Neural progenitor cell (in vitro differentiated cells): ENCODE results near the gene ACYP2. TPM values are rescaled to one million over a fixed set of nuclear protein-coding genes. Genes with fewer than 3 reads are reported as not detected.
A peak's percentile ranks its signal among the peaks of the same experiment; 100 is the strongest.

Experiments used
- DNase-seq: peaks from one replicate; pipeline ENCODE4 v3.0.0-alpha.2; 2016; ENCODE audit warnings: low spot score
- H2AFZ ChIP-seq: fragments of 200-600 bp; sonication (generic); replicated peaks from 2 replicates; pipeline ENCODE4 v1.6.1; 2016; ENCODE audit warnings: antibody characterized with exemption
- H3F3A ChIP-seq: fragments of 200-600 bp; sonication (generic); 2 replicates; pipeline ENCODE4 v1.6.1; 2016; ENCODE audit warnings: antibody characterized with exemption, low read depth
- H3K27ac ChIP-seq: fragments of 200-600 bp; sonication (generic); 2 replicates; pipeline ENCODE4 v1.5.1; 2016; ENCODE audit warnings: mild to moderate bottlenecking
- H3K27me3 ChIP-seq: fragments of 200-600 bp; sonication (generic); 2 replicates; pipeline ENCODE4 v1.6.1; 2016; ENCODE audit warnings: mild to moderate bottlenecking, moderate library complexity
- H3K36me3 ChIP-seq: fragments of 200-600 bp; sonication (generic); 2 replicates; pipeline ENCODE4 v1.5.1; 2016
- H3K4me1 ChIP-seq: fragments of 200-600 bp; sonication (generic); 2 replicates; pipeline ENCODE4 v1.6.1; 2016; ENCODE audit warnings: mixed run types
- H3K4me2 ChIP-seq: fragments of 200-600 bp; sonication (generic); 2 replicates; pipeline ENCODE4 v1.6.1; 2016
- H3K4me3 ChIP-seq: fragments of 200-600 bp; sonication (generic); 2 replicates; pipeline ENCODE4 v1.5.1; 2016
- H3K79me2 ChIP-seq: fragments of 200-600 bp; sonication (generic); 2 replicates; pipeline ENCODE4 v1.6.1; 2016; ENCODE audit warnings: low read depth
- H3K9ac ChIP-seq: fragments of 200-600 bp; sonication (generic); 2 replicates; pipeline ENCODE4 v1.6.1; 2016
- H3K9me3 ChIP-seq: fragments of 200-600 bp; sonication (generic); 2 replicates; pipeline ENCODE4 v1.5.1; 2016; ENCODE audit warnings: low read depth
- H4K20me1 ChIP-seq: fragments of 200-600 bp; sonication (generic); 2 replicates; pipeline ENCODE4 v1.6.1; 2016; ENCODE audit warnings: low read depth
- H3K27ac Mint-ChIP-seq: 3 replicates; pipeline ENCODE4 v1.8.0; 2021; ENCODE audit warnings: mixed read lengths
- H3K27me3 Mint-ChIP-seq: 2 replicates; pipeline ENCODE4 v1.8.0; 2022; ENCODE audit warnings: low read depth, mild to moderate bottlenecking, inconsistent platforms, moderate library complexity, mixed read lengths; ENCODE audit not compliant: insufficient read depth
- H3K36me3 Mint-ChIP-seq: 3 replicates; pipeline ENCODE4 v1.8.0; 2021; ENCODE audit warnings: mixed read lengths
- H3K4me1 Mint-ChIP-seq: 3 replicates; pipeline ENCODE4 v1.8.0; 2021; ENCODE audit warnings: mixed read lengths
- H3K4me3 Mint-ChIP-seq: 3 replicates; pipeline ENCODE4 v1.8.0; 2021; ENCODE audit warnings: mild to moderate bottlenecking, moderate library complexity, mixed read lengths
- H3K9me3 Mint-ChIP-seq: 3 replicates; pipeline ENCODE4 v1.8.0; 2020; ENCODE audit warnings: mixed read lengths
- CTCF ChIP-seq: fragments of 200-600 bp; sonication (generic); IDR thresholded peaks from 2 replicates; pipeline ENCODE4 v1.5.1; 2017; ENCODE audit warnings: antibody characterized with exemption, mild to moderate bottlenecking
- EZH2 ChIP-seq: fragments of 200-600 bp; sonication (generic); IDR thresholded peaks from 2 replicates; pipeline ENCODE4 v1.6.1; 2017; ENCODE audit warnings: antibody characterized with exemption, mild to moderate bottlenecking, moderate library complexity
- EZH2phosphoT487 ChIP-seq: fragments of 200-600 bp; sonication (generic); IDR thresholded peaks from 2 replicates; pipeline ENCODE4 v1.6.1; 2017; ENCODE audit warnings: antibody characterized with exemption
- small RNA-seq: library from RNA; depleted of rRNA; stranded (forward); fragments of <200 nt; gene quantifications from one replicate; pipeline ENCODE3, GENCODE V24; 2015
- total RNA-seq: library from RNA; depleted of rRNA; stranded (reverse); fragments of >200 nt; gene quantifications from 2 replicates; pipeline ENCODE4 v1.2.3, GENCODE V29; 2015; ENCODE audit warnings: low replicate concordance

ACYP2 gene
- total RNA-seq, 1 donor from 2014 or later = 9.7 TPM

GRCh38 chr2:54348646-54349045 lies 233.2 kb downstream of the ACYP2 start:
- DNase-seq = no peak
- no peak overlapping the region for H3K27ac Mint-ChIP-seq
- H3K36me3 Mint-ChIP-seq = no peaks in the 10 kb centered on the region
- Histone ChIP-seq H3F3A (no peaks in the 10 kb centered on the region), H4K20me1 (no peaks in the 10 kb centered on the region), H3K79me2 (no peaks in the 10 kb centered on the region), H3K9me3 (no peaks in the 10 kb centered on the region), H3K36me3 (no peaks in the 10 kb centered on the region), H3K27ac (no peak overlapping the region), H3K4me3 (no peak overlapping the region), H3K27me3 (no peaks in the 10 kb centered on the region), H2AFZ (no peak overlapping the region), H3K9ac (no peak overlapping the region), H3K4me1 (no peaks in the 10 kb centered on the region), H3K4me2 (no peak overlapping the region)
- no peak for TF ChIP-seq EZH2phosphoT487
- no peak for TF ChIP-seq EZH2
- TF ChIP-seq CTCF = no peak
- no peak overlapping the region for H3K4me3 Mint-ChIP-seq
- no peaks in the 10 kb centered on the region for H3K9me3 Mint-ChIP-seq
- no peaks in the 10 kb centered on the region for H3K27me3 Mint-ChIP-seq
- no peaks in the 10 kb centered on the region for H3K4me1 Mint-ChIP-seq

GRCh38 chr2:54350426-54350825 lies 235.0 kb downstream of the ACYP2 start:
- Histone ChIP-seq H3K4me1 (no peaks in the 10 kb centered on the region), H3F3A (no peaks in the 10 kb centered on the region), H3K79me2 (no peaks in the 10 kb centered on the region), H3K36me3 (no peaks in the 10 kb centered on the region), H3K4me3 (no peak overlapping the region), H3K27me3 (no peaks in the 10 kb centered on the region), H3K9me3 (no peaks in the 10 kb centered on the region), H2AFZ (no peak overlapping the region), H4K20me1 (no peaks in the 10 kb centered on the region), H3K27ac (no peak overlapping the region), H3K9ac (no peak overlapping the region), H3K4me2 (no peak overlapping the region)
- Mint-ChIP-seq H3K27ac (no peak overlapping the region), H3K4me1 (no peaks in the 10 kb centered on the region), H3K4me3 (no peak overlapping the region), H3K9me3 (peaks cover 2% of the 10 kb centered on the region), H3K36me3 (no peaks in the 10 kb centered on the region), H3K27me3 (no peaks in the 10 kb centered on the region)
- no peak for TF ChIP-seq CTCF
- TF ChIP-seq EZH2phosphoT487 = no peak
- no peak for TF ChIP-seq EZH2
- no peak for DNase-seq

GRCh38 chr2:54353216-54353615 lies 237.8 kb downstream of the ACYP2 start:
- H3K4me3 ChIP-seq = no peak overlapping the region
- TF ChIP-seq EZH2 (no peak), EZH2phosphoT487 (no peak), CTCF (no peak)
- no peak overlapping the region for H3K9ac ChIP-seq
- H3K27ac ChIP-seq = no peak overlapping the region
- Mint-ChIP-seq H3K27ac (no peak overlapping the region), H3K4me3 (no peak overlapping the region), H3K9me3 (peaks cover 2% of the 10 kb centered on the region), H3K36me3 (peaks cover 1% of the 10 kb centered on the region), H3K4me1 (no peaks in the 10 kb centered on the region), H3K27me3 (peaks cover 3% of the 10 kb centered on the region)
- H3K27me3 ChIP-seq = no peaks in the 10 kb centered on the region
- H3K4me1 ChIP-seq = no peaks in the 10 kb centered on the region
- H3K4me2 ChIP-seq = no peak overlapping the region
- no peaks in the 10 kb centered on the region for H3K36me3 ChIP-seq
- no peak for DNase-seq
- H3K9me3 ChIP-seq = no peaks in the 10 kb centered on the region
- no peaks in the 10 kb centered on the region for H3F3A ChIP-seq
- no peaks in the 10 kb centered on the region for H4K20me1 ChIP-seq
- no peaks in the 10 kb centered on the region for H3K79me2 ChIP-seq
- H2AFZ ChIP-seq = peak overlapping the region; percentile 46

Small RNA genes lying within 50 kb of the gene (small RNA-seq; reads per million reads assigned to genes)
- gene RNU7-172P = not detected

Other genes with a start within 250 kb of the ACYP2 start
- 52.9 and 72.1 TPM in 2 replicates for gene PSME4, start 144.6 kb upstream of the ACYP2 start, total RNA-seq
- gene TSPYL6, start 140.6 kb downstream of the ACYP2 start, total RNA-seq = not detected in 2 replicates